H1 (cell line): ENCODE results near the gene FAAP100. TPM values are rescaled to one million over a fixed set of nuclear protein-coding genes. Genes with fewer than 3 reads are reported as not detected.

Source experiments
- CTCF ChIA-PET: fragments of 300-600 bp; sonication (Branson Sonifier 250); formaldehyde crosslinking; loops from one replicate; lab custom pipeline; 2021; ENCODE audit not compliant: partially characterized antibody; lab: Charles Lee
- POLR2A ChIA-PET: fragments of 300-600 bp; sonication (Branson Sonifier 250); formaldehyde crosslinking; loops from one replicate; lab custom pipeline; 2021; ENCODE audit warnings: inconsistent platforms; ENCODE audit not compliant: partially characterized antibody; lab: Charles Lee
- DNase-seq, 2 experiments: peaks; one replicate each; pipeline versions ENCODE4 v3.0.0 to v3.0.0-alpha.2; 2010 to 2022; ENCODE audit warnings: low spot score in 2 of 2, low read depth in 1 of 2, mixed read lengths in 1 of 2
- FAIRE-seq: peaks from 2 replicates; lab custom pipeline; 2011; peaks lifted over from hg19 to GRCh38; lab: Jason Lieb, UNC
- H2AFZ ChIP-seq: 2 replicates; pipeline ENCODE4 v1.8.1; 2012; ENCODE audit warnings: low read length, inconsistent platforms
- H2AK5ac ChIP-seq: 2 replicates; pipeline ENCODE4 v1.6.1; 2013; ENCODE audit warnings: low read depth, low read length
- H2BK120ac ChIP-seq: replicated peaks from 2 replicates; pipeline ENCODE3; 2013; ENCODE audit warnings: low read depth, low read length, inconsistent platforms
- H2BK12ac ChIP-seq: 2 replicates; pipeline ENCODE4 v1.6.1; 2013; ENCODE audit warnings: low read depth, low read length
- H2BK15ac ChIP-seq: 2 replicates; pipeline ENCODE4 v1.6.1; 2013; ENCODE audit warnings: low read length
- H2BK20ac ChIP-seq: 2 replicates; pipeline ENCODE4 v1.6.1; 2013; ENCODE audit warnings: low read length
- H2BK5ac ChIP-seq: 2 replicates; pipeline ENCODE4 v1.6.1; 2013; ENCODE audit warnings: low read depth, low read length
- H3K14ac ChIP-seq: 2 replicates; pipeline ENCODE4 v1.6.1; 2013; ENCODE audit warnings: inconsistent platforms; ENCODE audit not compliant: insufficient read length
- H3K18ac ChIP-seq: 2 replicates; pipeline ENCODE4 v1.6.1; 2013; ENCODE audit warnings: low read length; ENCODE audit errors: extremely low read depth
- H3K23ac ChIP-seq: 2 replicates; pipeline ENCODE4 v1.6.1; 2013; ENCODE audit warnings: inconsistent platforms; ENCODE audit not compliant: insufficient read length
- H3K23me2 ChIP-seq: 2 replicates; pipeline ENCODE4 v1.6.1; 2013; ENCODE audit warnings: low read depth, low read length
- H3K27ac ChIP-seq: 2 replicates; pipeline ENCODE4 v1.6.1; 2011; ENCODE audit warnings: low read depth, low read length, inconsistent platforms
- H3K27me3 ChIP-seq, 4 experiments: replicated peaks in 1 of 4; 1 replicate in 1 of 4; 2 replicates in 3 of 4; pipeline versions ENCODE4 v1.6.1 to v1.8.1; 2011 to 2013; ENCODE audit warnings: low read length in 3 of 4, mild to moderate bottlenecking in 3 of 4, inconsistent platforms in 2 of 4, mixed read lengths in 2 of 4, moderate library complexity in 1 of 4; ENCODE audit not compliant: control insufficient read depth in 3 of 4, insufficient read depth in 3 of 4; ENCODE audit errors: extremely low read depth in 1 of 4
- H3K36me3 ChIP-seq, 4 experiments: 2 replicates each; pipeline versions ENCODE4 v1.6.1 to v1.8.1; 2011 to 2013; ENCODE audit warnings: mild to moderate bottlenecking in 4 of 4, low read length in 3 of 4, moderate library complexity in 2 of 4, control low read depth in 1 of 4, inconsistent platforms in 1 of 4; ENCODE audit not compliant: insufficient read depth in 4 of 4, control insufficient read depth in 2 of 4
- H3K4ac ChIP-seq: replicated peaks from 2 replicates; pipeline ENCODE3; 2013; ENCODE audit warnings: low read length, low read depth, mixed read lengths, inconsistent platforms; ENCODE audit not compliant: insufficient read length
- H3K4me1 ChIP-seq, 4 experiments: replicated peaks in 1 of 4; 1 replicate in 1 of 4; 2 replicates in 3 of 4; pipeline versions ENCODE4 v1.6.1 to v1.8.1; 2011 to 2013; ENCODE audit warnings: low read length in 3 of 4, inconsistent platforms in 2 of 4, mixed read lengths in 1 of 4; ENCODE audit not compliant: insufficient read depth in 4 of 4, control insufficient read depth in 3 of 4
- H3K4me2 ChIP-seq, 2 experiments: 2 replicates each; pipeline versions ENCODE4 v1.6.1 to v1.8.1; 2011 to 2013; ENCODE audit warnings: low read depth in 2 of 2, low read length in 2 of 2, control low read depth in 1 of 2, inconsistent platforms in 1 of 2, mild to moderate bottlenecking in 1 of 2; ENCODE audit not compliant: insufficient read depth in 1 of 2
- H3K4me3 ChIP-seq, 4 experiments: fragments of 200-600, 300-600 bp in 1 of 4; sonication (generic), shearing (Covaris generic), sonication (Bioruptor Twin) in 1 of 4; 2 replicates each; pipeline versions ENCODE4 v1.5.1 to v1.8.1; 2011 to 2016; ENCODE audit warnings: low read length in 4 of 4, low read depth in 3 of 4, control low read depth in 2 of 4, inconsistent platforms in 2 of 4, mild to moderate bottlenecking in 2 of 4, mixed read lengths in 1 of 4, moderate library complexity in 1 of 4; ENCODE audit not compliant: insufficient read depth in 2 of 4; ENCODE audit errors: extremely low read depth in 1 of 4
- H3K56ac ChIP-seq: replicated peaks from 2 replicates; pipeline ENCODE3; 2013; ENCODE audit warnings: low read depth, mild to moderate bottlenecking, mixed read lengths, low read length, inconsistent platforms; ENCODE audit not compliant: insufficient read length
- H3K79me1 ChIP-seq: 2 replicates; pipeline ENCODE4 v1.6.1; 2013; ENCODE audit warnings: low read depth, low read length, control low read depth
- H3K79me2 ChIP-seq, 2 experiments: 2 replicates each; pipeline versions ENCODE4 v1.6.1 to v1.8.1; 2012 to 2013; ENCODE audit warnings: low read length in 2 of 2, mild to moderate bottlenecking in 2 of 2, inconsistent platforms in 1 of 2; ENCODE audit not compliant: insufficient read depth in 2 of 2, control insufficient read depth in 1 of 2
- H3K9ac ChIP-seq, 4 experiments: replicated peaks in 1 of 4; 1 replicate in 1 of 4; 2 replicates in 3 of 4; pipeline versions ENCODE4 v1.6.1 to v1.8.1; 2011 to 2013; ENCODE audit warnings: low read depth in 3 of 4, low read length in 3 of 4, control low read depth in 2 of 4, mild to moderate bottlenecking in 2 of 4, moderate library complexity in 2 of 4, inconsistent platforms in 1 of 4; ENCODE audit errors: extremely low read depth in 1 of 4
- H3K9me3 ChIP-seq, 2 experiments: 2 replicates each; pipeline versions ENCODE4 v1.6.1 to v1.8.1; 2012 to 2013; ENCODE audit warnings: mild to moderate bottlenecking in 2 of 2, moderate library complexity in 2 of 2, control low read depth in 1 of 2, inconsistent platforms in 1 of 2, low read depth in 1 of 2, low read length in 1 of 2, mixed read lengths in 1 of 2; ENCODE audit not compliant: insufficient read depth in 2 of 2
- H4K20me1 ChIP-seq, 2 experiments: replicated peaks in 1 of 2; 2 replicates each; pipeline versions ENCODE3 to v1.8.1; 2011 to 2013; ENCODE audit warnings: inconsistent platforms in 2 of 2, low read length in 2 of 2, mild to moderate bottlenecking in 1 of 2; ENCODE audit not compliant: insufficient read depth in 2 of 2, control insufficient read depth in 1 of 2
- H4K5ac ChIP-seq: 2 replicates; pipeline ENCODE4 v1.6.1; 2013; ENCODE audit warnings: low read length, low read depth, mixed read lengths, inconsistent platforms; ENCODE audit not compliant: insufficient read length
- H4K8ac ChIP-seq: 2 replicates; pipeline ENCODE4 v1.8.0; 2013; ENCODE audit warnings: mild to moderate bottlenecking, moderate library complexity, low read length, inconsistent platforms; ENCODE audit not compliant: insufficient read depth; ENCODE audit errors: extremely low read depth
- H4K91ac ChIP-seq: replicated peaks from 2 replicates; pipeline ENCODE3; 2013; ENCODE audit warnings: low read length, mixed read lengths, inconsistent platforms; ENCODE audit not compliant: insufficient read length
- CREB1 ChIP-seq: IDR thresholded peaks from 2 replicates; pipeline ENCODE4 v1.6.1; 2012; ENCODE audit warnings: inconsistent platforms
- E2F6 ChIP-seq: IDR thresholded peaks from 2 replicates; pipeline ENCODE4 v1.6.1; 2012; ENCODE audit warnings: inconsistent platforms
- EP300 ChIP-seq, 2 experiments: IDR thresholded peaks; 1 replicate in 1 of 2; 2 replicates in 1 of 2; pipeline ENCODE4 v1.6.1; 2011 to 2012; ENCODE audit warnings: low read depth in 2 of 2, low read length in 2 of 2, mild to moderate bottlenecking in 2 of 2, borderline replicate concordance in 1 of 2, inconsistent platforms in 1 of 2, moderate library complexity in 1 of 2
- NANOG ChIP-seq: IDR thresholded peaks from 2 replicates; pipeline ENCODE4 v1.6.1; 2011; ENCODE audit warnings: low read length, low read depth, mild to moderate bottlenecking, inconsistent platforms; ENCODE audit not compliant: insufficient read depth, poor library complexity, severe bottlenecking
- POLR2A ChIP-seq, 2 experiments: IDR thresholded peaks; 1 replicate in 1 of 2; 2 replicates in 1 of 2; pipeline ENCODE4 v1.6.1; 2011; ENCODE audit warnings: low read depth in 2 of 2, low read length in 2 of 2, mild to moderate bottlenecking in 2 of 2; ENCODE audit errors: control extremely low read depth in 1 of 2
- WGBS, 2 experiments: shearing (Covaris generic) in 1 of 2; methylation state at CpG; one replicate each; pipeline versions ENCODE4 v1.1.6 to v1.1.7; 2013 to 2015; ENCODE audit warnings: low lambda C conversion rate in 2 of 2, mixed read lengths in 2 of 2, inconsistent platforms in 1 of 2, low coverage in 1 of 2, missing lambda C conversion rate in 1 of 2; ENCODE audit not compliant: insufficient replicate concordance in 2 of 2, insufficient coverage in 1 of 2, insufficient read length in 1 of 2; ENCODE audit errors: extremely low coverage in 1 of 2, missing lambda C conversion rate in 1 of 2; 5-methylcytosine and 5-hydroxymethylcytosine counted together
- polyA plus RNA-seq, 7 experiments: library from polyadenylated mRNA; depleted of rRNA in 3 of 7; stranded (reverse) in 5 of 7; unstranded in 2 of 7; fragments of >200 nt in 5 of 7; fragments of 200-250 nt in 2 of 7; gene quantifications; 1 replicate in 5 of 7; 2 replicates in 1 of 7; 4 replicates in 1 of 7; pipeline versions ENCODE4 v1.2.1 to v1.2.3, GENCODE V29; 2011 to 2013; ENCODE audit warnings: missing spikeins in 2 of 7, mixed read lengths in 2 of 7
- total RNA-seq: library from RNA; stranded (reverse); fragmentation: NEBNext Ultra II Directional; extraction: Animal tissue kit (Norgen Biotek cat#: 25700); gene quantifications from 2 replicates; pipeline ENCODE4 v1.2.1, GENCODE V29; 2021

FAAP100 gene
- total and polyA plus RNA-seq, 2 of the 8 experiments (the other 6 are each of a cell fraction or from before 2014, with no cell fraction given): 23.2 to 41.8 TPM

GRCh38 chr17:81547614-81547982, 4.6 kb downstream of the FAAP100 start:
- ChIA-PET POLR2A (interaction anchor here (1.0 to 1.2 kb wide), 3 partner anchors 8 to 19 kb away, joined by 3 read pairs; partner anchors contain the start of gene FSCN2), CTCF (interaction anchor here (0.5 to 1.2 kb wide), 2 partner anchors 25 to 255 kb away, joined by 3 to 5 read pairs; no protein-coding TSS in a partner anchor)
- Histone ChIP-seq H3K27ac (no peak overlapping the region), H3K4me3 (no peak overlapping the region), H3K9me3 (no peaks in the 10 kb centered on the region), H3K27me3 (no peaks in the 10 kb centered on the region), H3K9ac (no peak overlapping the region), H2AK5ac (no peak overlapping the region), H3K4me1 (peaks cover 0 to 7% (median 0%) of the 10 kb centered on the region in 4 experiments; a peak in 3 of 7 replicates), H3K18ac (no peak overlapping the region), H3K36me3 (peaks cover 2 to 29% (median 27%) of the 10 kb centered on the region in 4 experiments; a peak in 7 of 8 replicates), H3K79me1 (peaks cover 4% of the 10 kb centered on the region; the same call in 1 of the 2 replicates), H3K4me2 (no peak overlapping the region), H4K8ac (no peak overlapping the region), H3K79me2 (peaks cover 0 to 10% of the 10 kb centered on the region in 2 experiments; a peak in 1 of 4 replicates), H2BK20ac (no peak overlapping the region), H4K91ac (no peak overlapping the region), H3K4ac (no peak overlapping the region), H3K23ac (no peak overlapping the region), H3K56ac (no peak overlapping the region), H3K23me2 (peaks cover 4% of the 10 kb centered on the region; the same call in 1 of the 2 replicates), H2BK15ac (no peak overlapping the region), H2BK120ac (no peak overlapping the region), H2AFZ (no peak overlapping the region), H4K20me1 (peaks cover 0 to 31% of the 10 kb centered on the region in 2 experiments), H4K5ac (no peak overlapping the region), H3K14ac (no peak overlapping the region), H2BK12ac (no peak overlapping the region), H2BK5ac (no peak overlapping the region)
- WGBS, 2 experiments: 82% methylated on average over 14 of the region's 14 CpGs; no CpG with 5 or more reads in 1 of the 2 experiments
- FAIRE-seq (no peak), DNase-seq (no peak)
- TF ChIP-seq NANOG: no peak
- TF ChIP-seq POLR2A (IDR thresholded peaks at IDR 0.05; ENCODE audit: control extremely low read depth in 1 of 2, low read depth in 2 of 2, low read length in 2 of 2): no peak
- TF ChIP-seq EP300 (IDR thresholded peaks at IDR 0.05; ENCODE audit: borderline replicate concordance in 1 of 2, low read depth in 2 of 2, low read length in 2 of 2): no peak
- TF ChIP-seq CREB1: no peak
- TF ChIP-seq E2F6: no peak
